ENCODE measurements around the gene SUPT6H.
"Not testable (repeated sequence)": the region's sequence is repeated elsewhere in the genome, so short reads cannot be mapped to it uniquely, and the experiment has no call there.

The SUPT6H gene

GRCh38 chr17:28734712-28735241 lies 72.8 kb downstream of the SUPT6H start:
- DNase-seq (ENCODE audit: extremely low read depth in 1 of 2, low read depth in 1 of 2): no peak

GRCh38 chr17:28735242-28735722 lies 73.3 kb downstream of the SUPT6H start:
- DNase-seq (ENCODE audit: extremely low read depth in 1 of 2, low read depth in 1 of 2): no peak

GRCh38 chr17:28735913-28736769 lies 74.1 kb downstream of the SUPT6H start:
- not testable (repeated sequence) for DNase-seq (ENCODE audit: extremely low read depth in 1 of 2, low read depth in 1 of 2)

GRCh38 chr17:28737316-28737715 lies 75.3 kb downstream of the SUPT6H start:
- no peak for DNase-seq (ENCODE audit: extremely low read depth in 1 of 2, low read depth in 1 of 2)

GRCh38 chr17:28737770-28738679 lies 76.0 kb downstream of the SUPT6H start:
- DNase-seq (ENCODE audit: extremely low read depth in 1 of 2, low read depth in 1 of 2): no peak

GRCh38 chr17:28738680-28739384 lies 76.8 kb downstream of the SUPT6H start:
- peak in 1 of 2 donors; percentile 60 for DNase-seq (ENCODE audit: extremely low read depth in 1 of 2, low read depth in 1 of 2)

GRCh38 chr17:28740406-28741357 lies 78.7 kb downstream of the SUPT6H start:
- DNase-seq (ENCODE audit: extremely low read depth in 1 of 2, low read depth in 1 of 2): no peak

- no peak for DNase-seq (ENCODE audit: extremely low read depth in 1 of 2, low read depth in 1 of 2)
These were observed 79.6 kb downstream of the SUPT6H start for GRCh38 chr17:28741358-28742349.

GRCh38 chr17:28743243-28744103 lies 81.5 kb downstream of the SUPT6H start, which contains the start of gene TRAF4:
Gene TRAF4, plus strand, starts transcription at chr17:28744011. Its CDS starts 102 bp downstream, at chr17:28744113.
- peak; percentile 71 to 74 for DNase-seq (ENCODE audit: extremely low read depth in 1 of 2, low read depth in 1 of 2)

- no peak for DNase-seq (ENCODE audit: extremely low read depth in 1 of 2, low read depth in 1 of 2)
These were observed 82.3 kb downstream of the SUPT6H start for GRCh38 chr17:28744104-28744971.

- DNase-seq (ENCODE audit: extremely low read depth in 1 of 2, low read depth in 1 of 2): no peak
These were observed 83.2 kb downstream of the SUPT6H start for GRCh38 chr17:28744972-28745785.

GRCh38 chr17:28745786-28746411 lies 83.9 kb downstream of the SUPT6H start:
- no peak for DNase-seq (ENCODE audit: extremely low read depth in 1 of 2, low read depth in 1 of 2)

GRCh38 chr17:28746611-28747050 lies 84.6 kb downstream of the SUPT6H start:
- DNase-seq (ENCODE audit: extremely low read depth in 1 of 2, low read depth in 1 of 2): no peak

GRCh38 chr17:28747051-28747691 lies 85.2 kb downstream of the SUPT6H start:
- no peak for DNase-seq (ENCODE audit: extremely low read depth in 1 of 2, low read depth in 1 of 2)

Data from stimulated activated CD8-positive, alpha-beta memory T cell treated with anti-CD3 and anti-CD28 coated beads, Interleukin-7, amount 100 ng/mL, for 48 hours (primary cell).